ENCODE measurements around the gene UBE2I.

The UBE2I gene

GRCh38 chr16:1300664-1301476 is 8.6 kb upstream of the UBE2I start:
- no peaks in the 10 kb centered on the region for H3K36me3 ChIP-seq (ENCODE audit: control insufficient read depth, insufficient read depth, low read length)
- H3K9ac ChIP-seq (ENCODE audit: low read length), result no peak overlapping the region
- H3K27me3 ChIP-seq (ENCODE audit: control insufficient read depth, insufficient read depth, low read length), result peaks cover 23% of the 10 kb centered on the region
- H3K27ac ChIP-seq (ENCODE audit: low read depth, low read length), result no peak overlapping the region
- peak overlapping the region; percentile 36 for H3K4me3 ChIP-seq (ENCODE audit: low read length)
- H3K4me1 ChIP-seq (ENCODE audit: control insufficient read depth, insufficient read depth, low read length), result no peaks in the 10 kb centered on the region

- H3K27me3 ChIP-seq (ENCODE audit: control insufficient read depth, insufficient read depth, low read length), result peaks cover 23% of the 10 kb centered on the region
- H3K36me3 ChIP-seq (ENCODE audit: control insufficient read depth, insufficient read depth, low read length), result no peaks in the 10 kb centered on the region
- H3K4me1 ChIP-seq (ENCODE audit: control insufficient read depth, insufficient read depth, low read length), result no peaks in the 10 kb centered on the region
- no peak overlapping the region for H3K9ac ChIP-seq (ENCODE audit: low read length)
- H3K4me3 ChIP-seq (ENCODE audit: low read length), result no peak overlapping the region
- no peak overlapping the region for H3K27ac ChIP-seq (ENCODE audit: low read depth, low read length)
These were observed 7.9 kb upstream of the UBE2I start for GRCh38 chr16:1301562-1301961.

- Histone ChIP-seq H3K4me1 (ENCODE audit: control insufficient read depth, insufficient read depth, low read length) (peaks cover 5% of the 10 kb centered on the region), H3K4me3 (ENCODE audit: low read length) (no peak overlapping the region), H3K9ac (ENCODE audit: low read length) (no peak overlapping the region), H3K27me3 (ENCODE audit: control insufficient read depth, insufficient read depth, low read length) (peaks cover 9% of the 10 kb centered on the region), H3K36me3 (ENCODE audit: control insufficient read depth, insufficient read depth, low read length) (no peaks in the 10 kb centered on the region), H3K27ac (ENCODE audit: low read depth, low read length) (no peak overlapping the region)
These were observed 3.6 kb upstream of the UBE2I start for GRCh38 chr16:1305823-1306222.

- no peak overlapping the region for H3K9ac ChIP-seq (ENCODE audit: low read length)
- H3K4me1 ChIP-seq (ENCODE audit: control insufficient read depth, insufficient read depth, low read length), result peaks cover 10% of the 10 kb centered on the region
- H3K27me3 ChIP-seq (ENCODE audit: control insufficient read depth, insufficient read depth, low read length), result peaks cover 6% of the 10 kb centered on the region
- no peaks in the 10 kb centered on the region for H3K36me3 ChIP-seq (ENCODE audit: control insufficient read depth, insufficient read depth, low read length)
- H3K27ac ChIP-seq (ENCODE audit: low read depth, low read length), result no peak overlapping the region
- H3K4me3 ChIP-seq (ENCODE audit: low read length), result no peak overlapping the region
These were observed 3.1 kb upstream of the UBE2I start for GRCh38 chr16:1306334-1306733.

- Histone ChIP-seq H3K9ac (ENCODE audit: low read length) (no peak overlapping the region), H3K4me3 (ENCODE audit: low read length) (peak overlapping the region; percentile 52), H3K36me3 (ENCODE audit: control insufficient read depth, insufficient read depth, low read length) (no peaks in the 10 kb centered on the region), H3K4me1 (ENCODE audit: control insufficient read depth, insufficient read depth, low read length) (peaks cover 20% of the 10 kb centered on the region), H3K27ac (ENCODE audit: low read depth, low read length) (peak overlapping the region; percentile 97), H3K27me3 (ENCODE audit: control insufficient read depth, insufficient read depth, low read length) (no peaks in the 10 kb centered on the region)
These were observed 1.1 kb upstream of the UBE2I start for GRCh38 chr16:1308036-1308976.

GRCh38 chr16:1309888-1310831 is 724 bp downstream of the UBE2I start:
- Histone ChIP-seq H3K4me1 (ENCODE audit: control insufficient read depth, insufficient read depth, low read length) (peaks cover 20% of the 10 kb centered on the region), H3K27me3 (ENCODE audit: control insufficient read depth, insufficient read depth, low read length) (no peaks in the 10 kb centered on the region), H3K4me3 (ENCODE audit: low read length) (peak overlapping the region; percentile 77), H3K27ac (ENCODE audit: low read depth, low read length) (peak overlapping the region; percentile 16), H3K9ac (ENCODE audit: low read length) (peak overlapping the region; percentile 25), H3K36me3 (ENCODE audit: control insufficient read depth, insufficient read depth, low read length) (peaks cover 14% of the 10 kb centered on the region)

GRCh38 chr16:1310832-1311200 is 1.4 kb downstream of the UBE2I start:
- peak overlapping the region; percentile 25 for H3K9ac ChIP-seq (ENCODE audit: low read length)

GRCh38 chr16:1311212-1311737 is 1.8 kb downstream of the UBE2I start:
- Histone ChIP-seq H3K9ac (ENCODE audit: low read length) (peak overlapping the region; percentile 25), H3K27ac (ENCODE audit: low read depth, low read length) (no peak overlapping the region)

More at GRCh38 chr16:1310832-1311200, 1.4 kb downstream of the UBE2I start:
- peaks cover 21% of the 10 kb centered on the region for H3K36me3 ChIP-seq (ENCODE audit: control insufficient read depth, insufficient read depth, low read length)
- peaks cover 20% of the 10 kb centered on the region for H3K4me1 ChIP-seq (ENCODE audit: control insufficient read depth, insufficient read depth, low read length)
- H3K4me3 ChIP-seq (ENCODE audit: low read length), result peak overlapping the region; percentile 77
- no peak overlapping the region for H3K27ac ChIP-seq (ENCODE audit: low read depth, low read length)
- H3K27me3 ChIP-seq (ENCODE audit: control insufficient read depth, insufficient read depth, low read length), result no peaks in the 10 kb centered on the region

GRCh38 chr16:1311738-1312466 is 2.5 kb downstream of the UBE2I start:
- Histone ChIP-seq H3K4me1 (ENCODE audit: control insufficient read depth, insufficient read depth, low read length) (peaks cover 20% of the 10 kb centered on the region), H3K36me3 (ENCODE audit: control insufficient read depth, insufficient read depth, low read length) (peaks cover 31% of the 10 kb centered on the region), H3K27me3 (ENCODE audit: control insufficient read depth, insufficient read depth, low read length) (no peaks in the 10 kb centered on the region), H3K27ac (ENCODE audit: low read depth, low read length) (no peak overlapping the region), H3K9ac (ENCODE audit: low read length) (peak overlapping the region; percentile 25), H3K4me3 (ENCODE audit: low read length) (peak overlapping the region; percentile 77)

More at GRCh38 chr16:1311212-1311737, 1.8 kb downstream of the UBE2I start:
- Histone ChIP-seq H3K36me3 (ENCODE audit: control insufficient read depth, insufficient read depth, low read length) (peaks cover 25% of the 10 kb centered on the region), H3K4me1 (ENCODE audit: control insufficient read depth, insufficient read depth, low read length) (peaks cover 20% of the 10 kb centered on the region), H3K4me3 (ENCODE audit: low read length) (peak overlapping the region; percentile 77), H3K27me3 (ENCODE audit: control insufficient read depth, insufficient read depth, low read length) (no peaks in the 10 kb centered on the region)

- Histone ChIP-seq H3K27me3 (ENCODE audit: control insufficient read depth, insufficient read depth, low read length) (no peaks in the 10 kb centered on the region), H3K36me3 (ENCODE audit: control insufficient read depth, insufficient read depth, low read length) (peaks cover 34% of the 10 kb centered on the region), H3K4me1 (ENCODE audit: control insufficient read depth, insufficient read depth, low read length) (peaks cover 20% of the 10 kb centered on the region), H3K27ac (ENCODE audit: low read depth, low read length) (no peak overlapping the region), H3K9ac (ENCODE audit: low read length) (no peak overlapping the region), H3K4me3 (ENCODE audit: low read length) (no peak overlapping the region)
These were observed 3.0 kb downstream of the UBE2I start for GRCh38 chr16:1312467-1312816.

GRCh38 chr16:1312903-1313302 is 3.5 kb downstream of the UBE2I start:
- peaks cover 39% of the 10 kb centered on the region for H3K36me3 ChIP-seq (ENCODE audit: control insufficient read depth, insufficient read depth, low read length)
- H3K4me1 ChIP-seq (ENCODE audit: control insufficient read depth, insufficient read depth, low read length), result peaks cover 20% of the 10 kb centered on the region
- H3K4me3 ChIP-seq (ENCODE audit: low read length), result no peak overlapping the region
- no peak overlapping the region for H3K9ac ChIP-seq (ENCODE audit: low read length)
- H3K27ac ChIP-seq (ENCODE audit: low read depth, low read length), result no peak overlapping the region
- H3K27me3 ChIP-seq (ENCODE audit: control insufficient read depth, insufficient read depth, low read length), result no peaks in the 10 kb centered on the region

Data from rectal smooth muscle tissue (tissue), 1 donor.